LoVo (cell line): ENCODE measurements around the gene GPT2.

ENCODE experiments used
- DNase-seq: peaks from one replicate; pipeline ENCODE4 v3.0.0-alpha.2; 2016; ENCODE audit warnings: low spot score

The GPT2 gene

DNA sequence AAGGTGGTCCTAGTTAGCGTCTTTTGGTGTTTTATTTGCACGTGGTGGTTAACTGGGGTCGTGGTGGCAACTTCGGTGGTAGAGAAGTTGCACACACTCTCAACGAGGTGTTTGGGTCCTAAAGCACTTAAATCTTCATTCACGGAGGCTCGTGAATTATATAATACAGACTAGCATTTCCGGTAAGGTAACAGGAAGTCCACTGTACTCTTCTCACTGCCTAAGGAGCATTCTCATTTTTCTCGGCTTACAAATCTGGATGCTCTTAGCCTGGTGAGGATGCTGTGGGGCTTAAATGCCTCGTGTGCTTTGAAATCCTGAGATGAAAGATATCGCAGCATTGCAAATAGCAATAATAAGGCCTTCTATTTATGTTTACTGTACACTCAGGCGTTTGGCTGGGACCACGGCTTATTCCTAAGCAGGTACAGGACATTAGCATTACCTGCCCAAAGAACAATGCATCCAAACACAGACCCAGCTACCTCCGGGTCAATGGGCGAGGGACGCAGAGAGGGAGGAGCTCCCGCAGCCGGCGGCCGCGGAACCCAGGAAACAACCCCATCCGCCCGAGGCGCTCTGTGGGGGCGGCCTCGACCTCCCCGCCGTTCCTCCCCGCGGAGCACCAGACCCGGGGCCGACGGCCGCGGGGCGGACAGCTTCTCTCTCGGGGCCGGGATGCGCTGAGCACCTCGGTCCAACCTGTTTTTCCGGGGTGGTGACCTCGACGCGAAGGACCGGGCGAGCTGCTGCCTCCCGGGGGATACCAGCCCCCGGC, 88.5 kb downstream of the GPT2 start:
- DNase-seq: peak; percentile 29

DNA sequence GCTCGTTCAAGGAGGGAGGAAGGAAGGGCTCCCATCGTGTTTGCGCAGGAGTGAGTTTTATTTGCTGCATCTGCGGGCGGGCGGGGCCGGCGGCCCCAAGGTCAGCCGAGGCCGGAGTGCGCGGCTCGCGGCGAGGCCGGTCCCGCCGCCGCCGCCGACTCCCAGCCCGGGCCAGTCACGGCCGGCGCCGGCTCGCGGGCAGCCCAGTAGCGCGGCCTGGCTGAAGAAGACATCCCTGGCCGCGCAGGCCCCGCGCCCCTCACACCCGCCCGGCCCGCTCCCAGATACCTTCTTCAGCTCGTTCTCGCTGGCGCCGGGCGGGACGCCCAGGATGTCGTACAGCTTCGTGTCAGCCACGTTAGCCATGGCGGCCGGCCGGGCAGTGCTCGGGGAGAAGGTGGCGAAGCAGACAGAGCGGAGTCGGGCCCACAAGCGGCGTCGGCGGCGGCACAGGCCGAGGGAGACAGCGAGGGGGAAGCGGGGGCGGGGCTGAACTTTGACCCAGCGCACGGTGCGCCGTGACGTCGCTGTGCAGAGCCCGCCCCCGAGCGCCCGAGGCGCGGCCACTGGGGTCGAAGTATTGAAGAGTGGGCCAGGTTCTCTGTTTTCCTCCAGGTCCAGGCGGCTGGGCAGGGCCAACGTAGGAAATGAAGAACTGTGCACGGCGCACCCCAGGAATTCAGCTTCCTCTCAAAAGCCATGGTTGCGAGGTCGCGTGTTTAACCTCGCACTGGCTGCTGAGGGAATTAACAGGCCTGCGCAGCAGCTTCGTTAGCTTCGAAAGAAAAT, 89.2 kb downstream of the GPT2 start, which contains the start of gene DNAJA2:
Gene DNAJA2 (minus strand): TSS at position 468 of the 789 bp plus-strand sequence. CDS start 102 bp downstream, at position 366.
- peak; percentile 90 for DNase-seq

DNA sequence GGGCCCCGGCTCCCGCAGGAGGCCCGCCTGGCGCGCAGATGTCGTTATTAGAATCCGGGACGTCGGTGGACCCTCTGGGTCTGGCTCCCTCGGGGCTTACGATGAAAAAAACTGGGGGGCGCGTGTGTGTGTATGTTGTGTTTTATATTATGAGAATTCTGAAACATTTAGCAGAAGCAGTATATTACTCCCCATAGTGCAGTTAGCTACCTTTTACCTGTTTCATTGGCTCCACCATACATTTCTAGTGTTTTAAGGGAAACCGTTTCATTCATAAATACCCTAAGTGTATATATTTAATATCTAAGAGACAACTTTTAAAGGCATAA, 89.8 kb downstream of the GPT2 start:
- DNase-seq: no peak

DNA sequence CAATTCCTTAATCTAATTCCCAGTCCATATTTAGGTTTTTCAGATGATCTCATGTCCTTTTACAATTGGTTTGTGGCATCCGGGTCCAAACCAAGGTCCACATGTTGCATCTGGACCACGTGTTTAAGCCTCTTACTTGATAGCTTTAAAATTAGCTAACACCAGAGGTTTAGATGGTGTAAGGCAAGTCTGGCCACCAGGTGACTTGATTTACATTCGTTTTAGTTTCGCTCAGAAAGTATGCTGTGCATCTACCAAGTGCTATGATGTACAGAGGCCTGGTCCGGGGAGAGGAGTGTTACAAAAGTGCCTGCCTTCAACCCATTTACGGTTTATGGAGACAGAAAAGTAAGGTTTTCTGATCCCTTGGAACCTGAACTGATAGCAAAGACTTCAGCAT, 90.2 kb downstream of the GPT2 start:
- DNase-seq: peak; percentile 34

DNA sequence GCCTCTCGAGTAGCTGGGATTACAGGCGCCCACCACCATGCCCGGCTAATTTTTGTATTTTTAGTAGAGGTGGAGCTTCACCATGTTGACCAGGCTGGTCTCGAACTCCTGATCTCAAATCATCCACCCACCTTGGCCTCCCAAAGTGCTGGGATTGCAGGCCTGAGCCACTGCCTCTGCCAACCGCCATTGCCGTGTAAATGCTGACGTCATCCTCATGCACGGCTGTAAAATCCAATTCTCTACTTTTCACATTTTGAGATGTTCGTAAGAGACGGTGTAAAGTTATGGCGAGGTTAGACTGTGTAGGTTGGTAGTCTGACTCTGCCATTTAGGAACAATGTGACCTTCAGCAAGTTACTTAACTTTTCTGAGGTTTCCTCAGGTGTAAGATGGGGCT, 91.0 kb downstream of the GPT2 start:
- DNase-seq: no peak

DNA sequence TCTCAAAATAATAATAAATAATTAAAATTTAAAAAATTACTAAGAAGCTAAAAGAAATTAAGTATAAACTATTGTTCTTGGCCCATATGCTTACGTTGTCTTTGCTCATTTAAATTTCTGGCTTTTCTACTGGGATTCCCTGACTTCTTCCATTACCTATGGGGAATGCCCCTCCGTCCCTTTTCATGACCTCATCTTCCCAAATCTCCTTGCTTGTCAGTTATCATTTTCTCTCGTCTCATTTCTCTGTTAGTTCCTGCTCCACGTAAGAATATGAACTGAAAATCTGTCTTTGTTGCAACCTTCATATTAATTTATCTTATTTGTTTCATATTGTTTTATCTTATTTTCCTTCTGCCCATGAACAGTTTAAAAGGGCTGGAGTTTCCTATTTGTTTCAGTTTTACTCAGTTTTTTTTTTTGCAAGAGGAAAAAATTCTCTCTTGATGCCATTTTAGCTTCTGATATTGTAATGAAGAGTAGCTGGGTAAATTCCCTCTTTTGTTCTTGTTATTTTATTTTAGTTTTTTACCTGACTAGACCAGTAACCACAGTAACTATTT, 91.8 kb downstream of the GPT2 start:
- DNase-seq: no peak

DNA sequence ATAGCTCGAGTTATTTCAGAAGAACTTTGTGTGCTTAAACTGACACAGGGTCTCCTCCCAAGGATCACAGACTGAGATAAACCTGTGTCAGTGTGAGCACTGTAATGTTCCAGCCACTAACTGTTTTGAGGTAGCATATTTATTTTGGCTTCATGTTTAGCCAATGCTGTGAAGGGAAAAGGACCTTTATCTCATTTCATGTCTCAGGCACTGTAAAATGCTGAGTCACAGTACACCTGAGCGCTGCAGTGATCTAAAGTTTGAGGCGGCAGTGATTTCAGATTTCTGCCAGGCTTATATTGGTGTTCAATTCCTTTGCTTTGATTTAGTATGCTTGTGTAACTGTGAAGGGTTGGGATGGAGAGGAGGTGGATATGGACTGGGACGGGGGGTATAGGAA, 92.4 kb downstream of the GPT2 start:
- DNase-seq: no peak
